Chondrocyte (in vitro differentiated cells): ENCODE measurements around the gene CNR2. TPM values are rescaled to one million over a fixed set of nuclear protein-coding genes. Genes with fewer than 3 reads are reported as not detected.
"Not testable (repeated sequence)": the region's sequence is repeated elsewhere in the genome, so short reads cannot be mapped to it uniquely, and the experiment has no call there.

Experiments
- DNase-seq: peaks from one replicate; pipeline ENCODE4 v3.0.0; 2021; ENCODE audit warnings: mixed read lengths, low spot score
- H3K27ac Mint-ChIP-seq: one replicate; pipeline ENCODE4 v1.8.0; 2021; ENCODE audit warnings: mild to moderate bottlenecking, moderate library complexity, mixed read lengths; ENCODE audit not compliant: unreplicated experiment
- H3K27me3 Mint-ChIP-seq: 2 replicates; pipeline ENCODE4 v1.8.0; 2021; ENCODE audit warnings: low read depth, mixed read lengths
- H3K36me3 Mint-ChIP-seq: 2 replicates; pipeline ENCODE4 v1.8.0; 2021; ENCODE audit warnings: low read depth, mixed read lengths
- H3K4me1 Mint-ChIP-seq: 2 replicates; pipeline ENCODE4 v1.8.0; 2021; ENCODE audit warnings: low read depth, mild to moderate bottlenecking, mixed read lengths
- H3K4me3 Mint-ChIP-seq: one replicate; pipeline ENCODE4 v1.8.0; 2021; ENCODE audit warnings: mild to moderate bottlenecking, moderate library complexity, mixed read lengths; ENCODE audit not compliant: unreplicated experiment
- H3K9me3 Mint-ChIP-seq: 2 replicates; pipeline ENCODE4 v1.8.0; 2021; ENCODE audit warnings: low read depth, mixed read lengths
- CTCF ChIP-seq: fragments of 200-600 bp; sonication (generic); IDR thresholded peaks from 2 replicates; pipeline ENCODE4 v1.5.0; 2021; ENCODE audit warnings: antibody characterized with exemption, mild to moderate bottlenecking, moderate library complexity
- total RNA-seq: library from RNA; stranded (reverse); gene quantifications from 3 replicates; pipeline ENCODE4 v1.2.1, GENCODE V29; 2021

Gene CNR2
- total RNA-seq, 1 donor from 2014 or later = not detected

GRCh38 chr1:23902321-23903278 lies 10.6 kb downstream of the CNR2 start:
- H3K9me3 Mint-ChIP-seq = no peaks in the 10 kb centered on the region
- H3K4me1 Mint-ChIP-seq = no peaks in the 10 kb centered on the region
- no peak for TF ChIP-seq CTCF
- no peaks in the 10 kb centered on the region for H3K36me3 Mint-ChIP-seq
- H3K4me3 Mint-ChIP-seq = peak overlapping the region; percentile 47
- H3K27ac Mint-ChIP-seq = no peak overlapping the region
- DNase-seq = no peak
- H3K27me3 Mint-ChIP-seq = peaks cover 27% of the 10 kb centered on the region

- H3K36me3 Mint-ChIP-seq, H3K9me3 Mint-ChIP-seq, H3K4me1 Mint-ChIP-seq, DNase-seq, H3K27ac Mint-ChIP-seq: not testable (repeated sequence)
- Mint-ChIP-seq H3K4me3 (peak overlapping the region; percentile 1), H3K27me3 (peaks cover 29% of the 10 kb centered on the region)
Measured at GRCh38 chr1:23900017-23900416, 13.1 kb downstream of the CNR2 start.

- TF ChIP-seq CTCF = no peak
- Mint-ChIP-seq H3K9me3 (no peaks in the 10 kb centered on the region), H3K27ac (no peak overlapping the region), H3K27me3 (peaks cover 21% of the 10 kb centered on the region), H3K36me3 (no peaks in the 10 kb centered on the region), H3K4me1 (no peaks in the 10 kb centered on the region), H3K4me3 (no peak overlapping the region)
- no peak for DNase-seq
Measured at GRCh38 chr1:23899070-23899469, 14.1 kb downstream of the CNR2 start.

GRCh38 chr1:23897083-23897482 lies 16.1 kb downstream of the CNR2 start:
- Mint-ChIP-seq H3K27ac (no peak overlapping the region), H3K27me3 (peaks cover 17% of the 10 kb centered on the region), H3K9me3 (no peaks in the 10 kb centered on the region), H3K4me1 (no peaks in the 10 kb centered on the region), H3K4me3 (no peak overlapping the region), H3K36me3 (no peaks in the 10 kb centered on the region)
- no peak for DNase-seq
- TF ChIP-seq CTCF = no peak

- DNase-seq = no peak
- Mint-ChIP-seq H3K4me3 (no peak overlapping the region), H3K4me1 (no peaks in the 10 kb centered on the region), H3K9me3 (no peaks in the 10 kb centered on the region), H3K36me3 (no peaks in the 10 kb centered on the region), H3K27ac (no peak overlapping the region), H3K27me3 (peaks cover 20% of the 10 kb centered on the region)
- no peak for TF ChIP-seq CTCF
Measured at GRCh38 chr1:23896491-23896890, 16.7 kb downstream of the CNR2 start.
